OCI-LY3 (cell line): ENCODE data around the gene PLPP2.

ENCODE experiments used
- H2AFZ ChIP-seq: fragments of 200-600, 300-600 bp; shearing (Covaris generic); 2 replicates; pipeline ENCODE4 v1.6.0; 2014; ENCODE audit warnings: antibody characterized with exemption, low read depth, low read length
- H3K27ac ChIP-seq: fragments of 200-600, 300-600 bp; sonication (generic); 2 replicates; pipeline ENCODE4 v1.5.1; 2014; ENCODE audit warnings: mild to moderate bottlenecking, low read length, moderate library complexity, mixed read lengths
- H3K27me3 ChIP-seq: fragments of 200-600, 300-600 bp; sonication (generic); 2 replicates; pipeline ENCODE4 v1.6.1; 2014; ENCODE audit warnings: low read depth, low read length, mixed read lengths
- H3K36me3 ChIP-seq: fragments of 200-600, 300-600 bp; sonication (generic); replicated peaks from 2 replicates; pipeline ENCODE3; 2014; ENCODE audit warnings: low read depth, low read length, mixed read lengths
- H3K4me1 ChIP-seq: fragments of 300-600, 200-600 bp; sonication (generic); 2 replicates; pipeline ENCODE4 v1.6.1; 2014; ENCODE audit warnings: low read length, mixed read lengths
- H3K4me2 ChIP-seq: fragments of 200-600, 300-600 bp; sonication (generic); 2 replicates; pipeline ENCODE4 v1.6.1; 2014; ENCODE audit warnings: low read length, mixed read lengths
- H3K4me3 ChIP-seq: fragments of 300-600, 200-600 bp; sonication (generic); 2 replicates; pipeline ENCODE4 v1.5.1; 2014; ENCODE audit warnings: antibody characterized with exemption, mild to moderate bottlenecking, low read length, moderate library complexity
- H3K79me2 ChIP-seq: fragments of 300-600, 200-600 bp; shearing (Covaris generic); 2 replicates; pipeline ENCODE4 v1.6.1; 2014; ENCODE audit warnings: mild to moderate bottlenecking, low read length, mixed read lengths
- H3K9ac ChIP-seq: fragments of 300-600, 200-600 bp; shearing (Covaris generic); 2 replicates; pipeline ENCODE4 v1.6.0; 2014; ENCODE audit warnings: mild to moderate bottlenecking, low read length, moderate library complexity
- H3K9me3 ChIP-seq: fragments of 200-600, 300-600 bp; shearing (Covaris generic); 2 replicates; pipeline ENCODE4 v1.6.1; 2014; ENCODE audit warnings: low read length, mixed read lengths; ENCODE audit not compliant: insufficient read depth
- H4K20me1 ChIP-seq: fragments of 200-600, 300-600 bp; sonication (generic); 2 replicates; pipeline ENCODE4 v1.6.1; 2016; ENCODE audit warnings: low read length, mixed read lengths; ENCODE audit not compliant: insufficient read depth
- EZH2phosphoT487 ChIP-seq: fragments of 200-600 bp; shearing (Covaris generic); IDR thresholded peaks from 2 replicates; pipeline ENCODE4 v1.6.1; 2018; ENCODE audit warnings: antibody characterized with exemption, mixed run types, low read depth
- TF ChIP-seq, protein P1 (sequence below): fragments of 200-600, 300-600 bp; sonication (generic); IDR thresholded peaks from 2 replicates; pipeline ENCODE4 v1.5.1; 2014; ENCODE audit warnings: antibody characterized with exemption, low read length, low read depth

The PLPP2 gene

DNA sequence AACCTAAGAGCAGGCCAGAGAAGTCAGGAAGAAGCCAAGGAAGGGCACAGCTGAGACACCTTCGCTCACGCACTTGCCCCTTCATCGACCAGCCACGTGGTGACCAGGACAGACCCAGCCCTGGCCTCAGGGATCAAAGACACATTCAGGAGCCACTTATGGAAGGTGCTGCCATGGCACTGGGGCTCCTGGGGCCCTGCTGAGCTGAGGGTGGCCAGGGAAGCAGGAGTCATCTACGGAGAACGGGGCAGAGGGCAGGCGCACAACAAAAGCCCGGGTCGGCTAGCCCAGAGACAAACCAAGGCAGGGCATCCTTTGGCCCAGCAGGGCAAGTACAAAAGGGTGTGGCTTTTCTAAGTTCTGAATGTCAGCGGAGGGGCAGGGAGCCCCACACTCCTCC lies 2.3 kb downstream of the PLPP2 start:
- Histone ChIP-seq H3K4me2 (no peak overlapping the region), H3K36me3 (no peaks in the 10 kb centered on the region), H3K4me1 (no peaks in the 10 kb centered on the region), H4K20me1 (no peaks in the 10 kb centered on the region), H3K27ac (no peak overlapping the region), H3K79me2 (no peaks in the 10 kb centered on the region), H3K4me3 (no peak overlapping the region), H3K9me3 (no peaks in the 10 kb centered on the region), H3K27me3 (no peaks in the 10 kb centered on the region), H3K9ac (no peak overlapping the region), H2AFZ (no peak overlapping the region)
- TF ChIP-seq, protein P1, sequence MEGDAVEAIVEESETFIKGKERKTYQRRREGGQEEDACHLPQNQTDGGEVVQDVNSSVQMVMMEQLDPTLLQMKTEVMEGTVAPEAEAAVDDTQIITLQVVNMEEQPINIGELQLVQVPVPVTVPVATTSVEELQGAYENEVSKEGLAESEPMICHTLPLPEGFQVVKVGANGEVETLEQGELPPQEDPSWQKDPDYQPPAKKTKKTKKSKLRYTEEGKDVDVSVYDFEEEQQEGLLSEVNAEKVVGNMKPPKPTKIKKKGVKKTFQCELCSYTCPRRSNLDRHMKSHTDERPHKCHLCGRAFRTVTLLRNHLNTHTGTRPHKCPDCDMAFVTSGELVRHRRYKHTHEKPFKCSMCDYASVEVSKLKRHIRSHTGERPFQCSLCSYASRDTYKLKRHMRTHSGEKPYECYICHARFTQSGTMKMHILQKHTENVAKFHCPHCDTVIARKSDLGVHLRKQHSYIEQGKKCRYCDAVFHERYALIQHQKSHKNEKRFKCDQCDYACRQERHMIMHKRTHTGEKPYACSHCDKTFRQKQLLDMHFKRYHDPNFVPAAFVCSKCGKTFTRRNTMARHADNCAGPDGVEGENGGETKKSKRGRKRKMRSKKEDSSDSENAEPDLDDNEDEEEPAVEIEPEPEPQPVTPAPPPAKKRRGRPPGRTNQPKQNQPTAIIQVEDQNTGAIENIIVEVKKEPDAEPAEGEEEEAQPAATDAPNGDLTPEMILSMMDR: no peak
- TF ChIP-seq EZH2phosphoT487: no peak

DNA sequence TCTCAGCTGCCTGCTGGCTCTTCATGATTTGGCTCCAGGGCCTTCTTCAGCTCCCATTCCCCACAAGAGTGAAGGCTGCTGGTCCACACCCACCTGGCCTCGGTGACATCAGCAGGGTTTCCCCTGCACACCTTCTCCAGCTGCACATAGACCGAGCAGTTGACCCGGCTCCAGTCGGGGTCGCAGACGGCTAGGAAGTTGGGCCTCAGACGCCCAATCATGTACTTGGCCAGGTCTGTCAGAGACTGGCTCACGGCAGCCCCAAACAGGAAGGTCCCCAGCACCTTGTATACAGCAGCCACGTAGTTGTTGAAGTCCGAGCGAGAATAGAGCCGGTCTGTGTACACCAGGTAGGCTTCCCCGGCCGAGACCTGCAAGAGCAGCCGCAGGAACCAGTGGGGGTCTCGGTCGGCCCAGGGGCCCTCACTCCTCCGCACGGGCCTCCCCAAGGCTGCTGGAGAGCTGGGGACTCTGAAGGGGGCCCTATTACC lies 3.8 kb downstream of the PLPP2 start:
- Histone ChIP-seq H3K4me1 (no peaks in the 10 kb centered on the region), H3K4me2 (no peak overlapping the region), H2AFZ (no peak overlapping the region), H3K4me3 (no peak overlapping the region), H4K20me1 (no peaks in the 10 kb centered on the region), H3K79me2 (no peaks in the 10 kb centered on the region), H3K27me3 (no peaks in the 10 kb centered on the region), H3K9ac (no peak overlapping the region), H3K27ac (no peak overlapping the region), H3K9me3 (no peaks in the 10 kb centered on the region), H3K36me3 (no peaks in the 10 kb centered on the region)
- TF ChIP-seq, protein P1: no peak

DNA sequence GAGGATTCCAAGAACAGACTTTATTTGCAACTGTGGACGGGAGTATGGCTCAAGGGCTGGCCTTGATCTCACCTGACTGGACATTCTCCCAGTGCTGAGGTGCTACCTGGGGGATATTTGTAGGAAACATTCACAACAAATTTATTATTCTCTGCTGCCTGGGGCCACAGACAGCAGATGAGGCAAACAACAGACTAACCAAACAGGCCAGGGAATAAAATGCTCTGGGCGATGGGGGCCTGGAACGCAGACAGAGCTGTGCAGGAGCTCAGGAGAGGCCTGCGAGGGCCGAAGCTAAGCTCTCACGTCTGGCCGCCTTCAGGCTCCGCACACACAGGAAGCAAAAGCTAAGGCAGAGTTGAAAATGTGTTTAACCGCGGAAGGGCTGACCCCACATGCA lies 7.8 kb downstream of the PLPP2 start:
- H3K4me1 ChIP-seq: no peaks in the 10 kb centered on the region
- H3K27ac ChIP-seq: no peak overlapping the region
- H3K9me3 ChIP-seq: no peaks in the 10 kb centered on the region
- H4K20me1 ChIP-seq: no peaks in the 10 kb centered on the region
- H3K4me3 ChIP-seq: no peak overlapping the region
- H3K27me3 ChIP-seq: 0 out of 2 replicates have a peak, but pooled peaks cover 3% of the 10 kb centered on the region
- H3K79me2 ChIP-seq: no peaks in the 10 kb centered on the region
- no peak overlapping the region for H2AFZ ChIP-seq
- H3K9ac ChIP-seq: no peak overlapping the region
- H3K36me3 ChIP-seq: no peaks in the 10 kb centered on the region
- no peak for TF ChIP-seq EZH2phosphoT487
- TF ChIP-seq, protein P1: no peak
- H3K4me2 ChIP-seq: no peak overlapping the region

DNA sequence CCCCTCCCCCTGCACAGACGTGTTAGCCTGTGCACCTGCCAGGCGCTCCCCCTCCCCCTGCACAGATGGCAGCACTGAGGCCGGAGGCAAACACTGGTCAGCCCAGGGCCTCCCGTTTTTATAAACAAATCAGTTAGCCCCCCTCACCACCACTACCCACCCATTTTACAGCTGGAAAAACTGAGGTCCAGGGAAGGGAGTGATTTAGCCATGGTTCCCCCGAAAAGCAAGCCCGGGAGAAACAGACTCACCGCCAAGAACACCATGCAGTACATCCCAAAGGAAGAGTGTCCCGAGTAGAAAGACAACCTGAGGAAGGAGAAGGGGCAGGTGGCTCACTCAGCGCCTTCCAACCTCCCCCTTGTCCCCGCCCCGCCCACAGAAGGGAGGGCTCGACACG lies 8.7 kb downstream of the PLPP2 start:
- no peaks in the 10 kb centered on the region for H4K20me1 ChIP-seq
- no peak overlapping the region for H3K9ac ChIP-seq
- H2AFZ ChIP-seq: no peak overlapping the region
- no peak overlapping the region for H3K27ac ChIP-seq
- H3K27me3 ChIP-seq: 0 out of 2 replicates have a peak, but pooled peaks cover 3% of the 10 kb centered on the region
- no peak overlapping the region for H3K4me2 ChIP-seq
- TF ChIP-seq, protein P1: no peak
- TF ChIP-seq EZH2phosphoT487: no peak
- no peaks in the 10 kb centered on the region for H3K79me2 ChIP-seq
- H3K4me1 ChIP-seq: no peaks in the 10 kb centered on the region
- no peaks in the 10 kb centered on the region for H3K36me3 ChIP-seq
- H3K9me3 ChIP-seq: no peaks in the 10 kb centered on the region
- H3K4me3 ChIP-seq: no peak overlapping the region
